Lung microvascular endothelial cell (primary cell): ENCODE results near the gene HOXC12. TPM values are rescaled to one million over a fixed set of nuclear protein-coding genes. Genes with fewer than 3 reads are reported as not detected.

Experiments used
- DNase-seq, 2 donors: peaks; one replicate each; pipeline versions ENCODE4 v3.0.0 to v3.0.0-alpha.2; 2010; ENCODE audit warnings: low read depth in 2 of 2
- total RNA-seq: library from RNA; depleted of rRNA; stranded (reverse); fragments of >200 nt; gene quantifications from 2 replicates; pipeline ENCODE4 v1.2.1, GENCODE V29; 2014

The HOXC12 gene
- total RNA-seq, 1 donor from 2014 or later = not detected

DNA sequence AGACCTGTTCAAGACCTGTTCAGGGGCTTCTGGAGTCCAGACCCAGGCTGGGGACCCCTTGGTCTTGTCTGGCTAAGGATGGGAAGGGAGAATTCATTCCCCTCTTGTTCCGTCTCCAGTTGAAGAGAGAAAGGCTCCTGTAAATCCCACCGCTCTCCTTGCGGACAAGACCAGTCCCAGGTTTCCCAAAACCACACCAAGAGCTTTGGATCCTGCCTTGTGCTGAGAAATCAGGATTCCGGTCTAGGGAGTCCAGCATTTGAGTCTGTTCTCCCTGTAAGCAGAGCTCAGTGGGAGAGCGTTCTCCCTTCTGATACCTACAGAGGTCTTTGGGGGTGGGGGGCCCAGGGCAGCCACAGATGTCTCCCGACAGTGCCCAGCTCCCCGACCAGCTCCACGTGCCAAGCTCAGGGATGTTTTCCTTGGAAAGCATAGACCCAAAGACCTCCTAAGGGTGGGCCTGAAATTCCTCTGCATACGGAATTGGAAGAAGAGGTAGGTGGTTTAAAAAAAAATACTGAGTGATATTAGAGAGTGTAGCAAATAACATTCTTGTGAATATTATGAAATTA is 14.2 kb upstream of the HOXC12 start:
- no peak for DNase-seq

DNA sequence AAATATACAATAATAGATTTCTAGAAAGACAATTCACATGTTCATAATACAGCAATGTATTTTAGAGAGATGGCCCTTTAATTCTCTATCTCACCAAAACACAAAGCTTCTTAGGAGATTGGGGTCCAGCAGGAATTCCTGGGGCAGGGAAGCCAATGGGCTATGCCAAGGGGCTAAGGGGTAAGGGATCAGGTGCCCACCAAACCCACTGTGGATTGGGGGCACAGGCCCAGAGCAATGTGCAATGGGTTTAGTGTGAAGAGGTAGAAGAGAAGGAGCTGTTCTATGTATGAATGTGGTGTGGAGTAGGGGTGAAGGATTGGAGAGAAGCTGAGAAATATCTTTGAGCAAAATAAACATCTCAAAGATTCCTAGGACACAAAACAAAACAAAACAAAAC is 13.5 kb upstream of the HOXC12 start:
- no peak for DNase-seq

DNA sequence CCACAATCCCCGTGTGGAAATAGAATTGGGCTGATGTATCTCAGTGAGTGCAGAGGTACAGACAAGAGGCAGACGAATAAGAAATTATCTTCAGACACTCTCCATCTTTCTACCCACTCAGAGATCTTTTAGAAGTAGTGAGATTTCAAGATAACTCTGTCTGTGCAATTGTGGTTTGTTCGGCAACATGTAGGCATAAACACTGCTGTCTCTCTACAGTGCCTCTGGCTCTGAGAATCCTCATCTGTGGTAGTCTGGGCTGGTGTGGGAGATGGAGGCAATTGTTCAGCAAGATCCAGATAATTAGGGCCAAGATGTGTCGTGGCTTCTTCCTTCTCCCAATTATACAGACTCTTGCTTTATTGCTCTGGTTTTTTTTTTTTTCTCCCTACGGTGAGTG is 13.0 kb upstream of the HOXC12 start:
- no peak for DNase-seq

DNA sequence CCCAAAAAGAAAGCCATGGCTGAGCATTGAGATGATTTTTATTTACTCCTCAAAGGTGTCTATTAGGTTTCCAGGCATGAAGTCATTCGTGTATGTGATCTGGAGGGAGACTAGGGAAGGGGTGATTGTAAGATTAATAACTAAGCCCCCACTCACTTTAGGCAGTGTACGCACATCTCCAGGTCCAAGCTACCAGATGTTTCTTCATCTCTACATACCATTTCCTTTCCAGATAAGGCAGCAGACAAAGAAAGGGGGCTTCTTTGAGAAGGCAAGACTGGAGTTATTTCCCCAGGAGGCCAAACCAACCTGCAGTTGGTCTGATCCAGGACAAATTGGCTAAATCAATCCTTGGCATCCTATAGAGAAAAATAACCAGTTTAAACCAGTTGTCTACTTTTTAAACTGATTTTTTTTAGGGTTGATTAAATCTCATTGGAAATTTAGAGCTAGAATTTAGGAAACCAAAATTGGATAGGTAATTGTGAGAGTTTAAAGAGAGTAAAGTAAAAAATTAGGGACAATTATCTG is 12.2 kb upstream of the HOXC12 start:
- no peak for DNase-seq

DNA sequence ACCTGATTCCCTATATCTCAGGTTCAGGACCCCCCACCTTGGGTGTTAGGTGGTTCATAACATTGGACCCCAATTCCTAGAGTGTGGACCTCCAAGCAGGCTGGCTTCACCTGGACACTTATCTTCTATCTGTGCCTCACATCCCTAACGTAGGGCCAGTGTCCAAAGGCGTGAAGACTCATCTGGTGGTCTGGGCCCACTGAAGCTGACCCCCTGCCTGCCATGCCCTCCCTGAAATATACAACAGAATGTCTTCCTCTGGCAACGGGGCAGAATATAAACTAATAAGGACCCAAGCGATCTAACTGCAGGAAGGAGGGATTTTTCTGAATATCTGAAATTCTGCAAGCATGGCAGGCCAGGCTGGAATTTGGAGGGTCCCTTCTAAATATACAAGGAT is 10.5 kb upstream of the HOXC12 start:
- no peak for DNase-seq

DNA sequence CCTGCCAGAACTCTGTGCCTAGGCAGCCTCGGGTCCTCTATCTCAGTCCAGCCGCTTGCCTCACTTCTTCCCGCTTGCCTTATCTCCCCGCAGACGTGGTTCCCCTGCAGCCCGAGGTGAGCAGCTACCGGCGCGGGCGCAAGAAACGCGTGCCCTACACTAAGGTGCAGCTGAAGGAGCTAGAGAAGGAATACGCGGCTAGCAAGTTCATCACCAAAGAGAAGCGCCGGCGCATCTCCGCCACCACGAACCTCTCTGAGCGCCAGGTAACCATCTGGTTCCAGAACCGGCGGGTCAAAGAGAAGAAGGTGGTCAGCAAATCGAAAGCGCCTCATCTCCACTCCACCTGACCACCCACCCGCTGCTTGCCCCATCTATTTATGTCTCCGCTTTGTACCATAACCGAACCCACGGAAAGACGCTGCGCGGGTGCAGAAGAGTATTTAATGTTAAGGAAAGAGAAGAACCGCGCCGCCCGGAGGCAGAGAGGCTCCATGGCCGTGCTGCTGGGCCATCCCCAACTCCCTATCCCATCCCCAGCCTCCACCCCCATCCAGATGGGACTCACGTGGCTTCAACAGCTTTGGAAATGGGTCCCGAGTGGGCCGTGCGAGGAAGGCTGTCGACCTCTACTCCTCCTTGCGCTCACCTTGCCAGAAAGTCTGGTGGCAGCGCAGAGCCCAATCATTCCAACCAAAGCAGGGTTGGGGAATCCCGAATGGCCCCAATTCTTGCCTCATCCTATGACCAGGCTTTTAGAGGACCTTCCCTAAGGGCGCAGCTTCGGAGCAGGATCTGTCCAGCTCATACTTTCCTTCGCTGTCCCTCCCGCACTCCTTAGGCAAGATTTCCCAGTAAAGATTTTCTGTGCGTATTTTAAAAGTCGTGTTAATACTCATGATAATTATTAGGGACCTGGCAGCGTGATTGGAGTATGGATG is 9.5 kb upstream of the HOXC12 start:
- DNase-seq = no peak

DNA sequence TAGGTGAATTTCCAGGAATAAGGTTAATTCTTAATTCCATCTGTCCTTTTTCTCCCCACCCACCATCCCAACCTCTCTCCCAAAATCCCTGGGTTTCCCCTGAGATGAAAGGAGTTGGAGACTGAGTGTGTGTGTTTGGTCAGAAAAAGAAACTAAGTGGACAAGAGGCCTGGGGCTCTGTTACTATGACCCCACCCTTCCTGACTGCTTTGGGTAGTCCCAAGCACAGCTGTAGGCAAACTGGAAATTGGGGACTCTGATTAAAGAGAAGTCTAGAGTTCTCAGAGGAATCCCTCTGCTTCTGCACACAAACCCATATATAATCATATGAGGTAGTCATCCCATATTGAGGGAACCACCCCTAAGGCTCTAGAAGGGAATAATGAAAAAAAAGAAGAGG is 7.0 kb upstream of the HOXC12 start:
- no peak for DNase-seq

DNA sequence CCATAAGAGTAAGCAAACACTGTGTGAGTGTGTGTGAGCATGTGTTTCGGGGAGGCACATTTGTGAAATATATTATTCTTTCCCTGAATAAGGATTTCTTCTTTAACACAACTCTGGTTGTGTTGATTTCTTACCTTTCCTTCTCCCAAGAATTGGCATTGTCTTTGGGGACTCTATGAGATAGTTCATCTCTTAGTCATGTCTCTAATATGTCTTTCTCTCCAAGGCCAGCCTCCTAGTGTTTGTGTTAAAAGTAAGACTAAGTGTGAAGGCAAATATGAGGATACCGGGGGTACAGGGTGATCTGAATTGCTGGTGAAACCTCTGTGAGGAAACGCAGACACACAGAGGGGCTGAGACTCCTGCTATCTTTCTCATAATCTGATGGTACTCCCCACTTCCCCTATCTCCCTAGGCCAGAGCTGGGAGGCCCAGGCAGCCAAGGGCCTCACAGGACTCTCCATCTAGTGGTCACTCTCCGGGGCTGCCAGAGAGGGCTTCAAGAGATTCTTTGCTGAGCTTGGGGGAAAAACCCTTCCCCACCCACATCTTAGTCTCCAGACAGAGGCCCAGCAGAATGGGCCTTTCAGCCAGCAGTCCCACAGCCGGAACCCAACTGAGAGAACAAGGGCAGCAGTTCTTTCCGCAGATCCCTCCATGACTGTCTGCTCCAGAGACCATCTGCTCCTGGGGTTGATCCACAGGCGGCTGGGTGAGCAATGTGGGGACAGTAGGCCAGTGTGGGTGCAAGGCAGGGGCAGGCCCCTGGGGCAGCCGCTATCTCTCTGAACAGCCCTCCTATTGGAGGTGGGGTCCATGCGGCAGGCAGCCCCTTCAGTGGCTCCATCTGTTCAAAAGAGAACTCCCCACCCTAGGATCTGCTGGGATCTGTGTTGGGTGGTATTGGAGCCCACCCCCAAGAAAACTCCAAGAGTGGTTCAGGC is 5.8 kb upstream of the HOXC12 start:
- no peak for DNase-seq

DNA sequence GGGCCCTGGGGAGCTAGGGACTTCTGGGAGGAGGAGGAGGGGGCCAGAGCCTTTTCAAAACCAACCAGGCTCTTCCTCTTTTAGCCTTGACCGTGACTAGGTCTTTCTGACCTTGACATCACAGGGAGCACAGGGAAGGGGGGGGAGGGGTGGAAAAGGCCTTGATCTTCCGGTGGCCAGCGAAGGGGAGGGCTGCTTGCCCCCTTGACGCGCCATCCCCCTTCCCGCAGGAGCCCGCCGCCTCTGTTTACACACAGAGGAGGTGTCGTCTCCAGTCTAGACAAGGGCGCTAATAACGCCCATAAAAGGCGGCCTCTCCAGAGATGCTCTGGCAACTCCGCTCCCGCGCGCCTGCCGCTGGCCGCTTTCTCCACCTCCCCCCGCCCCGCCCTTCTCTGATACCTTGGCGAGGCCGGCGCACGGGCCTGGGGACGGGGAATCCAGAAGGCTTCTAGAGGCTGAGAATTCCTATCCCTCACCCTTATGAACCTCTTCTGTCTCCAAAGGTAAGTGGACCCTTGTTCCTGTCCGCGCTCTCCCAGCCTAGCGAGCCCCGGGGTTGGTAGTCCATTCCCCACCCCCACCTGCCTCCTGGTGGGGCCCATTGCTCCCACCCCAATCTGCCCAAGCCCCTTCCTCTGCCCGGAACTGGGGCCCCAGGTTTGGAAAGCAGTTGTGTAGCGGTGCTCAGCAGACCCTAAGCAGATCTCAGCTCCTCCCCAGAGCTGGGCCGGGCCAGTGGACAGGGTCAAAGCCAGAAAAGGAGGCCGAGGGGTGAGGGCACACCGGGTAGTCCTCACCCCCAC is 4.9 kb upstream of the HOXC12 start:
- no peak for DNase-seq

DNA sequence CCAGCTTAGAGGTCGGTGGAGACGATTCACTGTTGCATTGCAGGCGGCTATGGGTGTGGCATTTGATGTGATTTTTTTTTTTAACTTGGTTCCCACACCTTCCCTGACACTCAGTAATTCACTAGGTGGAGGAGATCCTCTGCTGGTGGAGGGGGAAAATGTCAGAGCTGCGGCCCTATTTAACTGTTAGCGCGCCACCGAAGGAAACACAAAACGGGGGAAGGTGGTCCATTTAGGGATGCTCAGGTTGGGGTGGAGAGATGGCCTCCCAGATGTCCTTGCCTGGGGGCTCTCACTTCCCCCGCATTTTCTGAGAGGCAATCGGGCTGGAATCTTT is 4.3 kb upstream of the HOXC12 start:
- no peak for DNase-seq

DNA sequence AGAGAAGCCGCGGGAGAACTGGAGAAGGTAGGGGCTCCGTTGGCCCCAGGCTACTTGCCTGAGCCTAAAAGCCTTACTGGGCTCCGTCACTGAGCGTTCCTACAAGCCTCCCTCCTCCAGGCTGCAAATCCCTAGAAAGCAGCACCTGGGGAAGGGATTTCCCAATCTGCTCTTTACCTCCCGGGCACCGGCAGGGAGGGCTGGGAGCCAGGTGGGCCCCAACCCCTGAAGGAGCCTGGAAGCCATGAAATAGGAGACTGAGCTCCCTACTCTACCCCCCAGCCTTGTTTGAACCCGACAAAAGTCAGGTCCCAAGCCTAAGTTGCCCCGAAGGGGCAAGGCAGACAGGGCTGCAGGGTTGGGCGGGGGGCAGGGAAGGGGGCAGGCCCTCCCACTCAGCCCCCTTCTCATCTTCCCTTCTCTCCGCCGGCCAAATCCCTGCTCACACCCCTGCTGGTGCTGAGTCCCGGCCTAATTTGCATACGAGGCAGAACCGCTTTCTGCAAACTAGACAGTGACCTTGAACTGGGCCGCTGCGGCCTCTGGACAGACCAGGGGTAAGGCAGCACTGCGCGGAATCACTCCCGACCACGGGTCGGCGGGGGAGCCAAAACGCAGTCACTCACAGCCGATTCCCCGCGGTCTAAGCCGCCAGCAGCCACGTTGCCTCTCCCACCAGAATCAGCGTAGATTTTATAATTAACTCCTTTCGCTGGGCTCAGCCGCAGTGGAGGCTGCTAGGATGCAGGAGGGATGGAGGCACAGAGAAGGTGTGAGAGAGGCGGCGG is 3.7 kb upstream of the HOXC12 start:
- DNase-seq = no peak

DNA sequence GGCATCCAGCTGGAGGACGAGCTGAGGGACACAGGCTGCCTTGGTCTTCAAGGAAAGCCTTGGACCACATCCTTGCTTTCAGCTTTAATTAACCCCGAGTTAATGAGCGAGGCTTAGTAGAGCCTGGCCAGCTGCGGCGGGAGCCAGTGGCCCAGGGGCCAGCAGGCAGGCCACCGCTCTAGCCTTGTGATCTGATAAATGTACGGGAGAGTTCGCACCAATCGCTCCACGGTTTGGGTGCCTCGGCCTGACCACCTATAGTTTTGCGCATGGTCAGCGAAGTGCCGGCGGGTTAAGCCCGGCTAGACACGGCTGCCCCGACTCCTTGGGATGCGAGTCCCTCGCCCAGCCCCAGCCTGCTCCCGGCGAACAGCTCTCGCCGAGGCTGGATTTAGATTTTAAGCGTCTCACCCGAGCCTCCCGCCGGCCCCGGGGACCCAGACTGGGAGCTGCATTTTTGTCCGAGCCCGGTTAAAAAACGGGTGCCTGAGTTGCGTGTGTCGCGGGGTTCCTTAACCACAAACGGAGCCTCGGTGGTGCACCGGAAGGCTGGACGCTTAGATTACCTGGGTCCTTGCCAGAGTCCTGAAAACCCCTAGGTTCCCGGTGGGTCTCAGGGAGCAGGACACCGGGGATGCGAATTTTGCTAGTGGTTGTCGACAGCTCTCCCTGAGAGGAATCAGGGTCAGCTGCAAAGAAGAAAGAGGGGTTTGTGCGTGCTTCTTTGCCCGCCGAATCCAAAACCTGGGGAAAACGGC is 2.9 kb upstream of the HOXC12 start:
- DNase-seq = no peak

DNA sequence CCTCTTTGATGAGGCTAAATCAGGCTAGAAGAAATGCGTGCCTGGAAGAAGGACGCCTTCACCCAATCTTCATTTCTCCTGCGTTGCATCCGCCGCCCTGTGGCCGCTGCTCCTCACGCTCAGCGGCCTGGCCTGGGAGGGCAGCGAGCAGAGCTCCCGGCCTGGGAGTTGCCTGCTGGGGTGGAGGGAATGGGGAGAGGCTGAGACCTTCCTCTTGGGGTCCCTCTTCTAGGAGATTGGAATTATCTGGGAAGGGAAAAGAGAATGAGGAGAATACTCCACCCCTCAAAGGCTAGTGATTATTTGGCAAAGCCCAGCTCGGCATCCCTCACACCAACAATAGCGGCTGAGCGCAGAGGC is 2.4 kb upstream of the HOXC12 start:
- DNase-seq = no peak

DNA sequence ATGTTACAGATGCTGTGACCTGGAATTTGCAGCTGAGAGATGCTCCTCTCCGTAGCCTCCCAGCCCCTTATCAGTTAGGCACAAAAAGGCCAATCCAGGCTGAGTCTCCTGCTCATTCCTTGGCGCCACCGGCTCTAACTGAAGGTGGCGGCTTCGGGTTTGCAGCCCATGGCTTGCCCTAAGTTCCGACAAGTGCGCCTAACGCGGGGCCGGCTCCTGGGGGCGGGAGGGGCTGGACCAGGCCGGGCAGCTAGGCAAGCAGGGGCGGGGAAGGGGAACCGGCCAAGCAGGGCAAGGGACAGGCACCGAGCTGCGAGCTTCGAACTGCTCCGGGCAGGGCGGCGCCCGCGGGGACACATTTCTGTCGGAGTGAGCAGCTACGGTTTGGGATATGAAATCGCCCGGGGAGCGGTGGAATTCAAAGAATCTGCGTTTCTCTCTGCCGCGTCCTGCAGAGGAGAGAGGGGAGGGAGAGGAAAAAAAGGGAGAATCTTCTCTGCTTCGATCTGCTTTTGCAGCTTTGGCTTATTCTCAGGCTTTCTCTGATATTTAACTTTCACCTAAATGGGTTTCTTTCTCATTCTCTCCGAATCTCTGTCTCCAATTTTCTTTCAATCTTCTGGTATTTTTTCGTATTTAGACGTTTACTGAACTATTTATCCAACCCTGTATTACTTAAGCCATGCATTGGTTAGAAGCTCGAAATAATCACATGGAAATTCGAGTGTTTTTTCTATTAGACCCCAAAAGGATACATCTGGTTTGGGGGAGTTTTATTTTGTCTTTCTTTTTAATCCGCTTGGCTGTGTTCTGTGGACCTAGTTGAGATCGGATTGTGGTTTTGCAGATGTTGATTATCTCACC is 1.6 kb upstream of the HOXC12 start:
- no peak for DNase-seq

DNA sequence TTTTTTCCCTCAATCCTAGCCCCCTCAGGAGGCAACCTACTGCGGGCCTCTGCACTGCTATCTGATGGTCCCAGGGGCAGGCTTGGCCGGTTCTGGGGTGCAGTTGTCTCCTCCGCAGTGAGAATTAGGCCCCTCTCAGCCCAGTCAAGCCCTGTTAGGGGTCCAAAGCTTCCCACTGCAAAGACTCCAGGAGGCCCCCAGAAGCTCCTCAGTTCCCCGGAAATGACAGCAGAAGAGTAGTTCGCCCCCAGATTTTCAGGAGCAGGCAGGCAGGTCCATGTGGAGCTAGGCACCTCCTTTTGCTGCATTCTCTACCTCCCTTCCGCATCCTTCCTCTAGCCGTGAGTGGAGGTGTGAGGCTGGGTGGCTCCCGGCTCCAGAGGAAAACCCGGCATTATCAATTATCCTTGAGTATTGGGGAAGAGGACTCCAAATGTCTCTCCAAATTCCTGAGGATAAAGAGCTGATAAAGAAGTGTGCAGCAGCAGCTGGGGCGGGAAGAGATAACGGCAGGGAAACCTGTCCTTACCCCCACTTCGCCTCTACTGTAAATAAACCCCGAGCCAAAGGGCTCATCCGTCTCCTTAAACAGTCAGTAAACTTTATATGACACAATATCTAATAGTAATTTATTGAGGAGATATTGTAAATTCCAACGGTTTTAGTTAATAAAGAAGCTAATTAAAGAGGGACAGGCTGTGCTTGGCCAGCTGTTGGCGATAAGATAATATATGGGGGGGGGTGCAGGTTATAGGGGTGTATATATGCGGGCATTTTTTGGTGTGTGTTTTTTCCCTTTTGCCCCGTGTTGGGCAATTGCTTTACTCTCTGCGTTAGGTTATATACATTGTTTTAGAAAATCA is 641 bp upstream of the HOXC12 start:
- DNase-seq = no peak

DNA sequence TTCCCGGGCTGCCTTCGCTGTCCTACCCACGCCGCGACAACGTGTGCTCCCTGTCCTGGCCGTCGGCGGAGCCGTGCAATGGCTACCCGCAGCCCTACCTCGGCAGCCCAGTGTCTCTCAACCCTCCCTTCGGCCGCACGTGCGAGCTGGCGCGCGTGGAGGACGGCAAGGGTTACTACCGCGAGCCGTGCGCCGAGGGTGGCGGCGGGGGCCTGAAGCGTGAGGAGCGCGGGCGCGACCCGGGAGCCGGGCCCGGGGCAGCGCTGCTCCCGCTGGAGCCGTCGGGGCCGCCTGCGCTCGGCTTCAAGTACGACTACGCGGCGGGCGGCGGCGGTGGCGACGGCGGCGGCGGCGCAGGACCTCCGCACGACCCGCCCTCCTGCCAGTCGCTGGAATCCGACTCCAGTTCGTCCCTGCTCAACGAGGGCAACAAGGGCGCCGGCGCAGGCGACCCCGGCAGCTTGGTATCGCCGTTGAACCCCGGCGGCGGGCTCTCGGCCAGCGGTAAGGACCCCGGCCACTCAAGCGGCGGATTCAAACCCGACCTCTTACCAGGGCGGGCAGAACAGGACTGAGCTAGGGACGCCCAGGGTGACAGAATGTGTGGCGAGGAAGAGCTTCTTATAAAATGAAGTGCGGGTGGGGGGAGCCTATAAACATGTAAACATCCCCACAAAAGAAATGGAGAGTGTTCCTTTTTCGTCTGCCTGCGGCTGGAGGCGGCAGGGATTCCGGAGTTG is 503 bp downstream of the HOXC12 start:
- DNase-seq = no peak

DNA sequence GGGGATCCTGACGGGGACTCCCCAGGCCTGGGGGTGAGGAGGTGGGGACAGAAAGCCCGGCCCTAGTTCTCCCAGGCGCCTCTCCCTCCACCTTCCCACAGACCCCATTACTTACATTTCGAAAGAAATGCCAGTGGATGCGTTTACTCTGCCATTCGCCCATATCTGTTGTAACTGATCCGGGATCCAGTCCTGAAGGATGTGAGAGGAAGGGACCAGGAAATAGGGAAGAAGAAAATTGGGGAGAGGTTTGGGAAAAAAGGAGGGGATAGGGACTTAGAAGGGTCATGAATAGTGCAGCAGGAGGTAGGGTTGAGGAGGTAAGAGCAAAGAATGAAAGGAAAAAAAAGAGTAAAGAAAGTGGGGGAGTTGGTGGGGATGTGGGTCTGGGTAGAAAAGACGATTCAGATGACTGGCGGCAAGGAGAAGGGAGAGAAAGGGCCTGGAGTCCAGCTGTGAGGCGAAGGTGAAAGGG is 1.1 kb downstream of the HOXC12 start:
- DNase-seq = no peak
